Measurements from ENCODE around the gene GNAS-AS1.

Gene GNAS-AS1

DNA sequence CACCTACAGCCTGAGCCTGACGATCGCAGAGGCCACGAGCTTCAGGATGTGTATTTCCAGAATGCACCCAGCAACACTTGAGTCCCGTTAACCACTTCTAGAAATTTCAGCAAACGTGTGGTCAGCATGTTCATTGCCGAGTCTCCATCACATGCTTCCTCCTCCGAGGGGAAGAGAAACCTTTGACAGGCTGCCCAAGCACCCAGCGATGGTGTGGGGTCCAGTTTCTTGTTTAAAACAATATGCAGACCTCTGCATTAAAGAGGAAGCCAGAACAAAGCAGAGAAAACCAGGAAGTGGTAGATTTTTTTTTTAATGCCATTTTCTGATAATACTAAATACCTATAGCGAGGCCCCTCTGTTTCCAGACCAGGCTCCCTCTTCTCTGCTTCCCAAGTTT, 71.9 kb downstream of the GNAS-AS1 start:
- ATAC-seq (no peak), DNase-seq (no peak)

- DNase-seq (no peak), ATAC-seq (no peak)
These were observed 73.0 kb downstream of the GNAS-AS1 start for GRCh38 chr20:58777657-58778056.

DNA sequence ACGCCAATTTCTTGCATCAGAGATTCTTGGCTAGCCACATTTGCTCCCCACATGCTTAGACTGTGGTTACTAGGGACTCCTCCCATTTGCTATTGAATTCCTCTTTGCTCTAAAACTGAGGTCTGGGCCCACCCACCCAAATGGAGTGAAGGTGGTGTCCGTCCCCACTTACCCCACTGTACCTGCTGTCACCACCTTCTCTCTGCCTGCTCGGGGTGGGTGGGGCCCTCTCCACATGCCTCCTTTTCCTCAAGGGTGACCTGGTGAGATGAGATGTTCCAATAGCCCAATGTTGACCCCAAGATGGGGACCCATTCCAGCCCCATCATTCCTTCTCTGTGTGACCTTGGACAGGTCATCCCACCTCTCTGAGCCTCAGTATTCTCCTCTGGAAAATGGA, 74.6 kb downstream of the GNAS-AS1 start:
- DNase-seq (no peak), ATAC-seq (no peak)

DNA sequence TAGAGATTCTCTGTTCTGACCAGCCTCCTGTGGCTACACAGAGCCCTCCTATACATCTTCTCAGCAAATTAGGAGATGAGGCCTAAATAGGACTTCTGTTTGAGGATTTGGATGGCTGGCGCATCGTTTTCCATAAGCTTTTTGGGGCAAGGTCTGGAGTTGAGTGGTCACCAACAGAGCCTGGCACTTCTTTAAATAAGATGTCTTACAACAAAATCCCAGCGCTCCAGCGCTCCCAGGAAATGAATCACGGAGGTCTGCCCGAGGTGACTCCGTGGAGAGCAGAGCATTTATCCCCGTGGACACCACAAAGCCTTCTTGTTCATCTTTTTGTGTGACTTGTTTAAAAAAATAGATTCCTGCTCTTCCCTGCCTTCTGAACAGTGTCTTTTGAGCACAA, 75.3 kb downstream of the GNAS-AS1 start:
- ATAC-seq: no peak
- no peak for DNase-seq

- no peak for DNase-seq
- no peak for ATAC-seq
These were observed 75.9 kb downstream of the GNAS-AS1 start for GRCh38 chr20:58774667-58775263.

DNA sequence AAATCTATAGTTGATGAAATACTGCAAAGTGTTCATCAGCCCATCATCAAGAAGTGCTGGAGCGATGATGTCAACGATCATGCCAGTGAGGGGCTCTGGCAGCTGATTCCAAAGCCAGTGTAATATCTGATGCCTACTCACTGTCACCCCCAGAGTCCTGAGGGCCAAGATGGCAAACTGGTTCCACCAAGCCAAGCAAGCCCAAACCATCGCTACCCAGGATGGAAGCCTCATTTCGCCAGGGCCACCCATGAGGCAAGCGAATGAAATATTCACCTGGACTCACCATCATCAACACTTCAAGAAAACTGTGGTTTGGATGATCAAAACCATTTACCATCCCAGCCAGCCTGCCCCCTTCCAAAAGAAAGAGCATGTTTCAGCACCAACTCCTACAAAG, 76.5 kb downstream of the GNAS-AS1 start:
- ATAC-seq (no peak), DNase-seq (no peak)

GRCh38 chr20:58772786-58773185, 77.9 kb downstream of the GNAS-AS1 start:
- DNase-seq (no peak), ATAC-seq (no peak)

Measured in stimulated activated naive CD8-positive, alpha-beta T cell treated with anti-CD3 and anti-CD28 coated beads, Interleukin-15, Interleukin-2, amounts not matched to agents 100 U/mL and 50 U/mL, for 24 hours (primary cell).